CD8-positive, alpha-beta memory T cell (primary cell): ENCODE measurements around the gene NSMCE1. TPM values are rescaled to one million over a fixed set of nuclear protein-coding genes. Genes with fewer than 3 reads are reported as not detected.
A peak's percentile ranks its signal among the peaks of the same experiment; 100 is the strongest.
"Not testable (repeated sequence)": the region's sequence is repeated elsewhere in the genome, so short reads cannot be mapped to it uniquely, and the experiment has no call there.

Experiments
- CTCF ChIA-PET: fragments of 350-600 bp; sonication (Branson Sonifier 250); formaldehyde crosslinking; loops from one replicate; lab custom pipeline; 2021; ENCODE audit warnings: antibody characterized with exemption; lab: Charles Lee
- POLR2A ChIA-PET: fragments of 350-600 bp; sonication (Branson Sonifier 250); formaldehyde crosslinking; loops from one replicate; lab custom pipeline; 2021; ENCODE audit warnings: antibody characterized with exemption; lab: Charles Lee
- DNase-seq, 5 donors: peaks; one replicate each; pipeline versions ENCODE4 v3.0.0 to v3.0.0-alpha.2; 2020 to 2022; ENCODE audit warnings: mixed read lengths in 1 of 5
- H3K27ac ChIP-seq: one replicate; pipeline ENCODE4 v1.7.0; 2013; ENCODE audit warnings: low read depth, mild to moderate bottlenecking, low read length, moderate library complexity
- H3K27me3 ChIP-seq: 2 replicates; pipeline ENCODE4 v1.7.0; 2013; ENCODE audit warnings: low read length, mild to moderate bottlenecking; ENCODE audit not compliant: insufficient read depth, poor library complexity, severe bottlenecking
- H3K36me3 ChIP-seq: 2 replicates; pipeline ENCODE4 v1.7.0; 2013; ENCODE audit warnings: mild to moderate bottlenecking, low read length, moderate library complexity; ENCODE audit not compliant: insufficient read depth
- H3K4me1 ChIP-seq: 2 replicates; pipeline ENCODE4 v1.7.0; 2013; ENCODE audit warnings: mild to moderate bottlenecking, low read length, moderate library complexity; ENCODE audit not compliant: insufficient read depth
- H3K4me3 ChIP-seq: 2 replicates; pipeline ENCODE4 v1.7.0; 2013; ENCODE audit warnings: mild to moderate bottlenecking, low read length
- H3K9me3 ChIP-seq: 2 replicates; pipeline ENCODE4 v1.7.0; 2013; ENCODE audit warnings: mild to moderate bottlenecking, low read length
- H3K27ac Mint-ChIP-seq, 8 donors: one replicate each; pipeline ENCODE4 v1.8.0; 2020 to 2021; ENCODE audit warnings: mixed read lengths in 8 of 8, mild to moderate bottlenecking in 6 of 8, inconsistent platforms in 3 of 8, moderate library complexity in 3 of 8
- H3K27me3 Mint-ChIP-seq, 2 donors: one replicate each; pipeline ENCODE4 v1.8.0; 2020 to 2021; ENCODE audit warnings: mixed read lengths in 2 of 2, mild to moderate bottlenecking in 1 of 2, moderate library complexity in 1 of 2
- H3K36me3 Mint-ChIP-seq, 3 donors: one replicate each; pipeline ENCODE4 v1.8.0; 2020 to 2021; ENCODE audit warnings: mixed read lengths in 3 of 3, inconsistent platforms in 1 of 3, mild to moderate bottlenecking in 1 of 3
- H3K4me1 Mint-ChIP-seq, 3 donors: one replicate each; pipeline ENCODE4 v1.8.0; 2020 to 2021; ENCODE audit warnings: mixed read lengths in 3 of 3, inconsistent platforms in 1 of 3, mild to moderate bottlenecking in 1 of 3
- H3K4me3 Mint-ChIP-seq, 7 donors: one replicate each; pipeline ENCODE4 v1.8.0; 2020 to 2021; ENCODE audit warnings: mixed read lengths in 7 of 7, mild to moderate bottlenecking in 6 of 7, moderate library complexity in 4 of 7, inconsistent platforms in 2 of 7
- H3K9me3 Mint-ChIP-seq, 5 donors: one replicate each; pipeline ENCODE4 v1.8.0; 2020 to 2022; ENCODE audit warnings: mixed read lengths in 5 of 5, mild to moderate bottlenecking in 3 of 5, moderate library complexity in 2 of 5, inconsistent platforms in 1 of 5
- polyA plus RNA-seq: library from polyadenylated mRNA; unstranded; fragments of 300-500 nt; fragmentation: Illumina TruSeq; gene quantifications from one replicate; pipeline ENCODE4 v1.2.3, GENCODE V29; 2021
- total RNA-seq, 2 experiments: library from RNA; stranded (reverse); gene quantifications; one replicate each; pipeline ENCODE4 v1.2.3, GENCODE V29; 2021

NSMCE1 gene
- total and polyA plus RNA-seq, 3 experiments from 2014 or later = 103 to 132 (median 114) TPM

DNA sequence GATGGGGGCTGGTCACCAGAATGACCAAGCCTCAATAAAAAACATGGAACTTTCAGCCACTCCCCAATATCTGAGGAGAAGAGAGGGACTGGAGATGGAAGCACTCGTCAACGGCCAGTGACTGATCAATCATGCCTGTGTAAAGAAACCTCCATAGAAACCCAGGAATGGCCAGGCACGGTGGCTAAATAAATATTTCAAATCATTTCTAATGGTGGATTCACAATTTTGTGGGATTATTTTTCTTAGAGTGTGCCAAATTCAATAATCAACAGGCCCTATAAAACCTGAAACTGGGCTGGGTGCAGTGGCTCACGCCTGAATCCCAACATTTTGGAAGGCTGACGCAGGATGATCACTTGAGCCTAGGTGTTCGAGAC is 16.4 kb downstream of the NSMCE1 start:
- H3K27me3 Mint-ChIP-seq = no peaks in the 10 kb centered on the region
- POLR2A ChIA-PET = no interaction called here
- CTCF ChIA-PET = no interaction called here
- peaks cover 23 to 61% (median 32%) of the 10 kb centered on the region in 3 donors for H3K36me3 Mint-ChIP-seq
- DNase-seq = no peak
- Histone ChIP-seq H3K9me3 (no peaks in the 10 kb centered on the region), H3K4me3 (no peak overlapping the region), H3K27me3 (no peaks in the 10 kb centered on the region), H3K36me3 (no peaks in the 10 kb centered on the region), H3K4me1 (peaks cover 28% of the 10 kb centered on the region), H3K27ac (no peak overlapping the region)
- peaks cover 32 to 65% (median 53%) of the 10 kb centered on the region in 3 donors for H3K4me1 Mint-ChIP-seq
- no peaks in the 10 kb centered on the region for H3K9me3 Mint-ChIP-seq
- no peak overlapping the region for H3K4me3 Mint-ChIP-seq
- H3K27ac Mint-ChIP-seq = peak overlapping the region in 1 of 8 donors; percentile 92

DNA sequence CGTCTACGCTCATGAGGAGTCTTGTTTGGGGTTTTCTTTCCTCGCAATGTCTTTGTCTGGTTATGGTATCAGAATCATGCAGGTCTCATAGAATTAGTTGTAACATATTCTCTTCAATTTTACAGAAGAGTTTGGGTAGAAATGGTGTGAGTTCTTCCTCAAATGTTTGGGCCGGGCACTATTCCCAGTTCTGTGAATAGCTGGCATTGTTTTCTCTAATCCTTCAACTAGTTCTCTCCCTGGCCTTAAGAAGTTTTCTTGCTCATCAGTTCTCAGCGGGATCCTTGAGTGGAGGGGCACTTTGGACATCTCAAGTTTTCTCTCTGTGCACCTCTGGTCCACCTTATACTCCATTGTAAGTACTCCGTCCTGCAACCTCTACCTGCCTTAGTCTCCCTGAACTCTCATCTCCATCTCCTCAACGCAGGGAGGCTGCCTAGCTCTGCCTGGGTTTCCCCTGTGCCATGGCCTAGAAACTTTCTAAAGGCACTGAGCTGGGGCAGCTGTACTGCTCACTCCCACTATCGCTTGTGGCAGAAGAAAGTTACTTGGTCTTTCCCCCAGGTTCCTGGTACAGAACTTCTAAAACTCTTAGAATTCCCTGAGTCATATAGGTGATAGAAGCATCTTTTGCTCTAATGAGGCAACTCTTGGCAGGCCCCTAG is 16.9 kb downstream of the NSMCE1 start:
- POLR2A ChIA-PET = no interaction called here

DNA sequence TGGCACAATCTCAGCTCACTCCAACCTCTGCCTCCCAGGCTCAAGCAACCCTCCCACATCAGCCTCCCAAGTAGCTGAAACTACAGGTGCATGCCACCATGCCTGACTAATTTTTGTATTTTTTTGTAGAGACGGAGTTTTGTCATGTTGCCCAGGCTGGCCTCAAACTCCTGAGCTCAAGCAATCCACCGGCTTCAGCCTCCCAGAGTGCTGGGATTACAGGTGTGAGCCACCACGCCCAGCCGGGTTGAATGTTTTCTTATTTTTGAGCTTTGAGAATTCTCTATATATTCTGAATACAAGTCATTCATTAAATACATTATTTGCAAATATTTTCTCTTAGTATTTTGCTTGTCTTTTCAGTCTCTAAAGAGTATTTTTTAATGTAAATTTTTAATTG is 19.7 kb downstream of the NSMCE1 start:
- CTCF ChIA-PET, H3K4me3 ChIP-seq, DNase-seq, H3K36me3 ChIP-seq, H3K9me3 ChIP-seq, H3K27me3 Mint-ChIP-seq, H3K27me3 ChIP-seq, H3K4me3 Mint-ChIP-seq, POLR2A ChIA-PET, H3K9me3 Mint-ChIP-seq, H3K27ac ChIP-seq: not testable (repeated sequence)
- Mint-ChIP-seq H3K27ac (peak overlapping the region in 1 of 8 donors; percentile 55), H3K36me3 (peaks cover 7 to 45% (median 23%) of the 10 kb centered on the region in 3 donors), H3K4me1 (peaks cover 36 to 72% (median 57%) of the 10 kb centered on the region in 3 donors)
- H3K4me1 ChIP-seq = peaks cover 23% of the 10 kb centered on the region

More for the DNA sequence above, 16.9 kb downstream of the NSMCE1 start:
- CTCF ChIA-PET = interaction anchor here (1.2 kb wide), 1 partner anchor 24 kb away, joined by 5 read pairs; no protein-coding TSS in a partner anchor
- DNase-seq = no peak
- no peak overlapping the region for H3K4me3 Mint-ChIP-seq
- Histone ChIP-seq H3K27ac (no peak overlapping the region), H3K4me3 (no peak overlapping the region), H3K9me3 (no peaks in the 10 kb centered on the region), H3K4me1 (peaks cover 28% of the 10 kb centered on the region), H3K36me3 (no peaks in the 10 kb centered on the region), H3K27me3 (no peaks in the 10 kb centered on the region)
- H3K9me3 Mint-ChIP-seq = no peaks in the 10 kb centered on the region
- peaks cover 23 to 59% (median 30%) of the 10 kb centered on the region in 3 donors for H3K36me3 Mint-ChIP-seq
- peaks cover 34 to 70% (median 54%) of the 10 kb centered on the region in 3 donors for H3K4me1 Mint-ChIP-seq
- no peaks in the 10 kb centered on the region for H3K27me3 Mint-ChIP-seq
- peak overlapping the region in 1 of 8 donors; percentile 92 for H3K27ac Mint-ChIP-seq

DNA sequence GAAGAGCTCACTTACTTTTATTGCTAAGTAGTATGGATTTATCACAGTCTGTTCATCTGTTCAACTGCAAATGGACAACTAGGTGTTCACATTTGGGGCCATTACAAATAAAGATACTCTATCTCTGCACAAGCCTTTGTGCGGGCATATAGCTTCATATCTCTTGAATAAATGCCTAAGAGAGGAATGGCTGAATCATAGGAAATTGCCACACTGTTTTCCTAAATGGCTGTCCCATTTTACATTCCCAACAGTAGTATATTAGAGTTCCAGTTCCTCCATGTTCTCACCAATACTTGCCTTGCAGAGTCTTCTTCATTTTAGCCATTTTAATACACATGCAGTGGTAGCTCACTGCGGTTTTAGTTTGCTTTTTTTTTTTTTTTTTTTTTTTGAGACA is 20.5 kb downstream of the NSMCE1 start:
- Histone ChIP-seq H3K27ac (no peak overlapping the region), H3K4me3 (no peak overlapping the region), H3K36me3 (no peaks in the 10 kb centered on the region), H3K4me1 (peaks cover 23% of the 10 kb centered on the region), H3K27me3 (no peaks in the 10 kb centered on the region), H3K9me3 (no peaks in the 10 kb centered on the region)
- Mint-ChIP-seq H3K4me3 (no peak overlapping the region), H3K27me3 (no peaks in the 10 kb centered on the region), H3K9me3 (no peaks in the 10 kb centered on the region), H3K36me3 (peaks cover 7 to 38% (median 23%) of the 10 kb centered on the region in 3 donors), H3K4me1 (peaks cover 36 to 72% (median 57%) of the 10 kb centered on the region in 3 donors), H3K27ac (peak overlapping the region in 2 of 8 donors; percentile 32 to 50)
- no peak for DNase-seq
- POLR2A ChIA-PET = interaction anchor here (0.7 kb wide), 2 partner anchors 11 to 48 kb away, joined by 4 to 5 read pairs; no protein-coding TSS in a partner anchor
- CTCF ChIA-PET = interaction anchor here (0.7 kb wide), 1 partner anchor 17 kb away, joined by 3 read pairs; no protein-coding TSS in a partner anchor

DNA sequence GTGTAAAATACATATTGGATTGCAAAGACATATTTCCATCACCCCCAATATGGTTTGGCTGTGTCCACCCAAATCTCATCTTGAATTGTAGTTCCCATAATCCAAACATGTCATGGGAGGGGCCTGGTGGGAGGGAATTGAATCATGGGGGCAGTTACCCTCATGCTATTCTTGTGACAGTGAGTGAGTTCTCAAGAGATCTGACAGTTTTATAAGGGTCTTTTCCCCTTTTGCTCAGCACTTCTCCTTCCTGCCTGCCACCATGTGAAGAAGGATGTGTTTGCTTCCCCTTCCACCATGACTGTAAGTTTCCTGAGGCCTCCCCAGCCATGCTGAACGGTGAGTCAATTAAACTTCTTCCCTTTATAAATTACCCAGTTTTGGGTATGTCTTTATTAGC is 21.5 kb downstream of the NSMCE1 start:
- POLR2A ChIA-PET, H3K4me3 ChIP-seq, DNase-seq, H3K4me3 Mint-ChIP-seq, H3K27me3 Mint-ChIP-seq, H3K27ac ChIP-seq, H3K9me3 Mint-ChIP-seq, CTCF ChIA-PET, H3K27me3 ChIP-seq, H3K9me3 ChIP-seq, H3K36me3 ChIP-seq: not testable (repeated sequence)
- Mint-ChIP-seq H3K36me3 (peaks cover 7 to 33% (median 21%) of the 10 kb centered on the region in 3 donors), H3K4me1 (peaks cover 41 to 75% (median 64%) of the 10 kb centered on the region in 3 donors), H3K27ac (peak overlapping the region in 5 of 8 donors; percentile 13 to 87 (median 51))
- peaks cover 24% of the 10 kb centered on the region for H3K4me1 ChIP-seq

DNA sequence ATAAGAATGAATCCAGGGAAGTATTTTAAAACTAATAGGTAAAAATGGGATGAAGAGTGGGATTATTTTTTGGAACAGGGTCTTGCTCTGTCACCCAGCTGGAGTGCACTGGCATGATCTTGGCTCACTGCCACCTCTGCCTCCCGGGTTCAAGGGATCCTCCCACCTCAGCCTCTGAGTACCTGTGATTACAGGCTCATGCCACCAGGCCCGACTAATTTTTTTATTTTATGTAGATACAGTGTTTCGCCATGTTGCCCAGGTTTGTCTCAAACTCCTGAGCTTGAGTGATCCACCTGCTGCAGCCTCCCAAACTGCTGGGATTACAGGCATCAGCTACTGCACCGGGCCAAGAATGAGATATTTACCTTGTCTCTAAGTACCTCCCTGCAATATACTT is 22.1 kb downstream of the NSMCE1 start:
- Mint-ChIP-seq H3K4me3 (no peak overlapping the region), H3K27ac (peak overlapping the region in 5 of 8 donors; percentile 50 to 87 (median 76)), H3K36me3 (peaks cover 7 to 27% (median 18%) of the 10 kb centered on the region in 3 donors), H3K27me3 (no peaks in the 10 kb centered on the region), H3K9me3 (no peaks in the 10 kb centered on the region), H3K4me1 (peaks cover 40 to 75% (median 70%) of the 10 kb centered on the region in 3 donors)
- Histone ChIP-seq H3K27ac (peak overlapping the region; percentile 25), H3K9me3 (no peaks in the 10 kb centered on the region), H3K4me1 (peaks cover 21% of the 10 kb centered on the region), H3K4me3 (no peak overlapping the region), H3K27me3 (no peaks in the 10 kb centered on the region), H3K36me3 (no peaks in the 10 kb centered on the region)
- DNase-seq = no peak
- ChIA-PET CTCF (no interaction called here), POLR2A (no interaction called here)

DNA sequence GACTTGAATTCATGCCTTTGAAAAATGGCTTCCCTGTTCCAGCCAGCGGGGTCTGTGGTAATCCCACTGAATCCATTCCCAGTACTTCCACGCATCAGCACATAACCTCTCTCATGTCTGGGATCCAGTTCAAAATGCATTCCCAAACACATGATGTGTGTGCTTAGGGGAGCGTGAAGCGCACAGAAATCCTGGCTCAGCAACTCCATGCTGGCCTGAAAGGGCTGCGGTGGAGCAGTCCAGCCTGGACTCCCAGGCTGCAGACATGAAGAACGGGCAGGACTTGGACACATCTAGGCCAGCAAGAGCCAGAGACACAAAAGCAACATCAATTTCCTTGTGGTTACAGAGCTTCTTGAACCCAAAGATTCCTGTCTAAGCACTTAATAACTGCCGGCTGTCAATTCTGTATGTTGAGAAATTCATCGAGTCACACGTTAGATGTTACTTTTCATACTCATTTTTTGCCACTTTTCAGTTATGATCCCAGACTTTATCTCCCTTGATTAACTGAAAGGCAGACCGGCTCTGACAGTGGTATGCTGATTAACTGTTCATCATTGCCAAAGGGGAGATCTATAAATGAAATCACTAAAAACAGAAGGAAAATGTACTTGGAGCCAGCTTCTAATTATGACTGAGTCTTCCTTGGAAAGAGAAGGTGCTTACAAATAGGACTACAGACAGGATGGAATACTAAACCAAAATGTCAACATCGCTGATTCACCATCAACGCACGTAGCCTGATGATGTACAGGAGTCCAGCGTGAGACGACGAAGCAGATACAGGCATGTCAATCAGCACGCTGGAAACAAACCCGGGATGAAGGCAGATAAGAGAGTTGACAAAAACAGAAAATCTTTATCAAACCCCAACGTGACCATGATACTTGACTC is 23.0 kb downstream of the NSMCE1 start:
- Mint-ChIP-seq H3K4me1 (peaks cover 40 to 74% (median 70%) of the 10 kb centered on the region in 3 donors), H3K36me3 (peaks cover 7 to 29% (median 15%) of the 10 kb centered on the region in 3 donors), H3K4me3 (peak overlapping the region in 3 of 7 donors; percentile 27 to 65 (median 35)), H3K27me3 (no peaks in the 10 kb centered on the region), H3K9me3 (no peaks in the 10 kb centered on the region), H3K27ac (peak overlapping the region in 6 of 8 donors; percentile 18 to 87 (median 62))
- Histone ChIP-seq H3K36me3 (no peaks in the 10 kb centered on the region), H3K9me3 (no peaks in the 10 kb centered on the region), H3K27me3 (no peaks in the 10 kb centered on the region), H3K4me1 (peaks cover 21% of the 10 kb centered on the region), H3K4me3 (no peak overlapping the region), H3K27ac (no peak overlapping the region)
- POLR2A ChIA-PET = interaction anchor here (0.6 kb wide), 1 partner anchor 121 kb away, joined by 3 read pairs; no protein-coding TSS in a partner anchor
- no peak for DNase-seq
- CTCF ChIA-PET = interaction anchor here (3.4 kb wide), 1 partner anchor 11 kb away, joined by 28 read pairs; no protein-coding TSS in a partner anchor
